DOHH2 (cell line): ENCODE results near the gene LARGE1.

ENCODE experiments used
- H3F3A ChIP-seq: fragments of 200-600 bp; sonication (generic), shearing (Covaris generic); 2 replicates; pipeline ENCODE4 v1.6.0; 2016; ENCODE audit warnings: antibody characterized with exemption, mild to moderate bottlenecking; ENCODE audit not compliant: control insufficient read depth, insufficient read depth
- H3K27ac ChIP-seq: fragments of 200-600 bp; sonication (generic); 2 replicates; pipeline ENCODE4 v1.5.1; 2014; ENCODE audit warnings: low read depth, mild to moderate bottlenecking, low read length, moderate library complexity
- H3K27me3 ChIP-seq: fragments of 200-600 bp; sonication (generic); 2 replicates; pipeline ENCODE4 v1.6.1; 2014; ENCODE audit warnings: mild to moderate bottlenecking, low read length, mixed read lengths; ENCODE audit not compliant: control insufficient read depth
- H3K36me3 ChIP-seq: fragments of 200-600 bp; sonication (generic); 2 replicates; pipeline ENCODE4 v1.6.1; 2014; ENCODE audit warnings: mild to moderate bottlenecking, low read length, moderate library complexity, mixed read lengths; ENCODE audit not compliant: control insufficient read depth
- H3K4me1 ChIP-seq: fragments of 200-600 bp; sonication (generic); 2 replicates; pipeline ENCODE4 v1.6.1; 2014; ENCODE audit warnings: mild to moderate bottlenecking, low read length, mixed read lengths; ENCODE audit not compliant: control insufficient read depth
- H3K4me2 ChIP-seq: fragments of 200-600 bp; sonication (generic); 2 replicates; pipeline ENCODE4 v1.6.0; 2014; ENCODE audit warnings: mild to moderate bottlenecking, low read length, moderate library complexity
- H3K4me3 ChIP-seq: fragments of 200-600 bp; sonication (generic); 2 replicates; pipeline ENCODE4 v1.5.1; 2014; ENCODE audit warnings: mild to moderate bottlenecking, low read length, mixed read lengths
- H3K79me2 ChIP-seq: fragments of 200-600 bp; sonication (generic); 2 replicates; pipeline ENCODE4 v1.6.1; 2014; ENCODE audit warnings: mild to moderate bottlenecking, low read length, mixed read lengths; ENCODE audit not compliant: control insufficient read depth
- H3K9me2 ChIP-seq: fragments of 200-600 bp; sonication (generic); replicated peaks from 2 replicates; pipeline ENCODE4 v1.6.1; 2014; ENCODE audit warnings: mild to moderate bottlenecking, low read length, mixed read lengths; ENCODE audit not compliant: control insufficient read depth
- H3K9me3 ChIP-seq: fragments of 200-600 bp; sonication (generic); 2 replicates; pipeline ENCODE4 v1.6.1; 2014; ENCODE audit warnings: antibody characterized with exemption, low read length, mixed read lengths; ENCODE audit not compliant: control insufficient read depth, insufficient read depth
- H4K20me1 ChIP-seq: fragments of 200-600 bp; sonication (generic); 2 replicates; pipeline ENCODE4 v1.6.0; 2014; ENCODE audit warnings: low read depth, mild to moderate bottlenecking, antibody characterized with exemption, low read length, moderate library complexity; ENCODE audit not compliant: control insufficient read depth, insufficient read depth
- EZH2phosphoT487 ChIP-seq: fragments of 200-600 bp; sonication (generic); IDR thresholded peaks from 2 replicates; pipeline ENCODE4 v1.6.1; 2017; ENCODE audit warnings: borderline replicate concordance, mild to moderate bottlenecking, antibody characterized with exemption, low read length, moderate library complexity, mixed read lengths
- TF ChIP-seq, protein P1 (sequence below): fragments of 200-600 bp; sonication (generic); IDR thresholded peaks from one replicate; pipeline ENCODE4 v1.5.1; 2014; ENCODE audit warnings: antibody characterized with exemption, mild to moderate bottlenecking, low read depth, low read length; ENCODE audit not compliant: poor library complexity, severe bottlenecking

LARGE1 gene

DNA sequence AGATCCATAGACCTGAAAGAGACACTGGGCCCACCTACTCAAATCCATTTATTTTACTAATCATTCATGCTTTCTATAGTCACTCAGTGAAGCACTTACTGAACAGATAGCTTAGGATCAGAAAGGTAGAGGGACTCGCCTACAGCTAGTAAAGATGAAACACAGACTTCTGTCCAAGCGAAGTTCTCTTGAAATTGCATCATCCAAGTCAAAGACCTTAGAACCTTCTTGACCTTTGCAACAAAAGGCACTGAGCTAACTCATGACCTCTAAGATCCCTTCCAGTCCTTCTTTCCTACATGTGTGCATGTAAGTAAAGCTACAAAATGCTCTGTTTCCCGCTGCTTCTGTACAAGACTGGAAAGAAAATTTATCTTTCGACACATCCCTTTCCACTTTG lies 377.6 kb downstream of the LARGE1 start:
- no peaks in the 10 kb centered on the region for H3K79me2 ChIP-seq
- H3K4me3 ChIP-seq, result no peak overlapping the region
- no peaks in the 10 kb centered on the region for H3F3A ChIP-seq
- H3K27ac ChIP-seq, result no peak overlapping the region
- TF ChIP-seq EZH2phosphoT487, result no peak
- TF ChIP-seq, protein P1, sequence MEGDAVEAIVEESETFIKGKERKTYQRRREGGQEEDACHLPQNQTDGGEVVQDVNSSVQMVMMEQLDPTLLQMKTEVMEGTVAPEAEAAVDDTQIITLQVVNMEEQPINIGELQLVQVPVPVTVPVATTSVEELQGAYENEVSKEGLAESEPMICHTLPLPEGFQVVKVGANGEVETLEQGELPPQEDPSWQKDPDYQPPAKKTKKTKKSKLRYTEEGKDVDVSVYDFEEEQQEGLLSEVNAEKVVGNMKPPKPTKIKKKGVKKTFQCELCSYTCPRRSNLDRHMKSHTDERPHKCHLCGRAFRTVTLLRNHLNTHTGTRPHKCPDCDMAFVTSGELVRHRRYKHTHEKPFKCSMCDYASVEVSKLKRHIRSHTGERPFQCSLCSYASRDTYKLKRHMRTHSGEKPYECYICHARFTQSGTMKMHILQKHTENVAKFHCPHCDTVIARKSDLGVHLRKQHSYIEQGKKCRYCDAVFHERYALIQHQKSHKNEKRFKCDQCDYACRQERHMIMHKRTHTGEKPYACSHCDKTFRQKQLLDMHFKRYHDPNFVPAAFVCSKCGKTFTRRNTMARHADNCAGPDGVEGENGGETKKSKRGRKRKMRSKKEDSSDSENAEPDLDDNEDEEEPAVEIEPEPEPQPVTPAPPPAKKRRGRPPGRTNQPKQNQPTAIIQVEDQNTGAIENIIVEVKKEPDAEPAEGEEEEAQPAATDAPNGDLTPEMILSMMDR, result no peak
- H3K4me1 ChIP-seq, result no peaks in the 10 kb centered on the region
- no peaks in the 10 kb centered on the region for H3K9me3 ChIP-seq
- H4K20me1 ChIP-seq, result no peaks in the 10 kb centered on the region
- no peaks in the 10 kb centered on the region for H3K36me3 ChIP-seq
- H3K4me2 ChIP-seq, result no peak overlapping the region
- no peaks in the 10 kb centered on the region for H3K9me2 ChIP-seq
- no peaks in the 10 kb centered on the region for H3K27me3 ChIP-seq

DNA sequence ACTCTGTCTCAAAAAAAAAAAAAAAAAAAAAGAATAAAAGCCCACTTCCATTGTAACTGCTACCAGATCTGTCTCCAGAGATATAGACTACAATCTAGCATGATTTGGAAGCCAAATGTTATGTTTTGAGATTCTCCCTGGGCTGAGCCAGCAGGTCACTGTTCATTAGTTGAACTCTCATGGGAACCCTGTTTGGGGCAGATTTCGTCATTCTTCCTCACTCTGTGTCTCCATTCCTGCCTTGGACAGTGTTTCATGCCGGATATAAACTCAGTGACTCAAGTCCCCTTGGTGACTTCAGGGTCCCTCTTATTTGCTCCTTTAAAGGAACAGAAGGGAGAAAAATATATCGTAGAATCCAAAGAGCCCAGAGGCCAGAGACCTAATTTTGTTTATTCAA lies 378.1 kb downstream of the LARGE1 start:
- Histone ChIP-seq H3K79me2 (no peaks in the 10 kb centered on the region), H3K4me1 (no peaks in the 10 kb centered on the region), H3K36me3 (no peaks in the 10 kb centered on the region), H3F3A (no peaks in the 10 kb centered on the region), H3K4me2 (no peak overlapping the region), H3K9me3 (no peaks in the 10 kb centered on the region), H3K27me3 (no peaks in the 10 kb centered on the region), H3K4me3 (no peak overlapping the region), H3K9me2 (no peaks in the 10 kb centered on the region), H3K27ac (no peak overlapping the region), H4K20me1 (no peaks in the 10 kb centered on the region)
- TF ChIP-seq, protein P1, result no peak
- TF ChIP-seq EZH2phosphoT487, result no peak

DNA sequence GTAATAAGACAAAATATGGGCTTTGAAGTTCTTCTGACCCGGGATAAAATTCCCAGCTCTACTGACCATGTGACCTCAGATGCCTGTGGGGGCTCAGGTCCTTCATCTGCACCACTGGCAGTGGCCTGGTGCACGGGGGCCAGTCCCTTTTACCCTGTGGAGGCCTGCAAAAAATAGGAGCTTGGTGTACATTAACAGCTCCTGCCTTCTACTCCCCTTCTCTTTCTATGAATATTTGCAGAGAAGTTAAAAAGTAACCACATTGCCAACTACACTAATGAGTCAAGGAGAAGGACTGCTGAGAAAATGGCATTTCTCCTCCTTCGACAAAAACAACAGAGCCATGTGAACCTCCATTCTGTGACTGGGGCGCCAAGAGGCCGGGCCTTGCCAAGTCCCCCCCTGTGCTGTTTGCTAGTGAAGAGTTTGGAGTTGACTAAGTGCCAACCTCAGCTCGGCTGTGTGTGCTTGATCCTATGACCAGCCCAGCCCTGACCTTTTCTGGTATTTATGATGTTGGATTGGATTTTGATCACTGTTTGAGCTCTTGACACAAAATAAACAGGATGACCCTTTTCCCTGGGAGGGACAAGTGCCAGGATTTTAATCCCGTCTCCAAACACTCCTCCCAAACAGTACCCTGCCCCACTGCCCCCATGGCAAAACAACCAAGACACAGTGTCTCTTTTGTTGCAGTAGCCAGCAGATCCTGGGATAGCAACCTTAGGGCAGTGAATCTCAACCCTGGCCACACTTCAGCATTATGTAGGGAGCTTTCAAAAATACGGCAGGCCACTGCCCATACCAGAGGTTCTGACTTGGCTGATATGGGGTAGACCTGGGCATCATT lies 380.1 kb downstream of the LARGE1 start:
- Histone ChIP-seq H3K27me3 (no peaks in the 10 kb centered on the region), H3K79me2 (no peaks in the 10 kb centered on the region), H3K27ac (no peak overlapping the region), H3K4me1 (no peaks in the 10 kb centered on the region), H3K4me2 (no peak overlapping the region), H3K4me3 (no peak overlapping the region), H3F3A (no peaks in the 10 kb centered on the region), H3K9me3 (no peaks in the 10 kb centered on the region), H4K20me1 (no peaks in the 10 kb centered on the region), H3K36me3 (no peaks in the 10 kb centered on the region), H3K9me2 (no peaks in the 10 kb centered on the region)
- TF ChIP-seq EZH2phosphoT487, result no peak
- TF ChIP-seq, protein P1, result no peak
